ENCODE measurements around the gene LRRC14B. TPM values are rescaled to one million over a fixed set of nuclear protein-coding genes. Genes with fewer than 3 reads are reported as not detected.
"Not testable (repeated sequence)": the region's sequence is repeated elsewhere in the genome, so short reads cannot be mapped to it uniquely, and the experiment has no call there.

The LRRC14B gene
- polyA plus RNA-seq, 1 donor = 0.13 TPM

- Histone ChIP-seq H3K4me1 (ENCODE audit: control insufficient read depth, insufficient read depth, low read length) (no peaks in the 10 kb centered on the region), H3K27me3 (ENCODE audit: control insufficient read depth, insufficient read depth, low read length) (no peaks in the 10 kb centered on the region), H3K27ac (ENCODE audit: low read length) (no peak overlapping the region), H3K36me3 (ENCODE audit: control insufficient read depth, insufficient read depth, low read length) (peaks cover 25% of the 10 kb centered on the region), H3K9me3 (ENCODE audit: control insufficient read depth, low read depth, low read length) (no peaks in the 10 kb centered on the region), H3K4me3 (ENCODE audit: low read length) (no peak overlapping the region)
- 100% methylated on average over 5 of the region's 15 CpGs for WGBS (ENCODE audit: insufficient coverage, low lambda C conversion rate)
- DNase-seq = no peak
Observed at GRCh38 chr5:208449-209114, 17.3 kb downstream of the LRRC14B start.

- 100% methylated on average over 1 of the region's 12 CpGs for WGBS (ENCODE audit: insufficient coverage, low lambda C conversion rate)
- DNase-seq = no peak
- Histone ChIP-seq H3K36me3 (ENCODE audit: control insufficient read depth, insufficient read depth, low read length) (peaks cover 8% of the 10 kb centered on the region), H3K27me3 (ENCODE audit: control insufficient read depth, insufficient read depth, low read length) (no peaks in the 10 kb centered on the region), H3K27ac (ENCODE audit: low read length) (no peak overlapping the region), H3K4me3 (ENCODE audit: low read length) (no peak overlapping the region), H3K9me3 (ENCODE audit: control insufficient read depth, low read depth, low read length) (no peaks in the 10 kb centered on the region), H3K4me1 (ENCODE audit: control insufficient read depth, insufficient read depth, low read length) (no peaks in the 10 kb centered on the region)
Observed at GRCh38 chr5:213803-214395, 22.6 kb downstream of the LRRC14B start.

- H3K4me3 ChIP-seq (ENCODE audit: low read length); DNase-seq; H3K9me3 ChIP-seq (ENCODE audit: control insufficient read depth, low read depth, low read length); H3K27ac ChIP-seq (ENCODE audit: low read length); H3K27me3 ChIP-seq (ENCODE audit: control insufficient read depth, insufficient read depth, low read length); H3K4me1 ChIP-seq (ENCODE audit: control insufficient read depth, insufficient read depth, low read length); H3K36me3 ChIP-seq (ENCODE audit: control insufficient read depth, insufficient read depth, low read length): not testable (repeated sequence)
- no CpG with 5 or more reads among the region's 2 CpGs for WGBS (ENCODE audit: insufficient coverage, low lambda C conversion rate)
Observed at GRCh38 chr5:215256-215655, 24.0 kb downstream of the LRRC14B start.

GRCh38 chr5:216076-216475 lies 24.8 kb downstream of the LRRC14B start:
- not testable (repeated sequence) for H3K27me3 ChIP-seq (ENCODE audit: control insufficient read depth, insufficient read depth, low read length); H3K9me3 ChIP-seq (ENCODE audit: control insufficient read depth, low read depth, low read length); H3K4me3 ChIP-seq (ENCODE audit: low read length); DNase-seq; H3K27ac ChIP-seq (ENCODE audit: low read length); H3K36me3 ChIP-seq (ENCODE audit: control insufficient read depth, insufficient read depth, low read length); H3K4me1 ChIP-seq (ENCODE audit: control insufficient read depth, insufficient read depth, low read length)
- no CpG with 5 or more reads among the region's 10 CpGs for WGBS (ENCODE audit: insufficient coverage, low lambda C conversion rate)

- H3K27me3 ChIP-seq (ENCODE audit: control insufficient read depth, insufficient read depth, low read length); H3K9me3 ChIP-seq (ENCODE audit: control insufficient read depth, low read depth, low read length); H3K36me3 ChIP-seq (ENCODE audit: control insufficient read depth, insufficient read depth, low read length); H3K4me1 ChIP-seq (ENCODE audit: control insufficient read depth, insufficient read depth, low read length): not testable (repeated sequence)
- DNase-seq = peak; percentile 94 to 97
- peak within 1 kb of the TSS; percentile 98 for H3K4me3 ChIP-seq (ENCODE audit: low read length)
- H3K27ac ChIP-seq (ENCODE audit: low read length) = peak within 1 kb of the TSS; percentile 80
- no CpG with 5 or more reads among the region's 75 CpGs for WGBS (ENCODE audit: insufficient coverage, low lambda C conversion rate)
Observed at GRCh38 chr5:217494-218456, 26.5 kb downstream of the LRRC14B start, which contains the start of the genes CCDC127 and SDHA. CCDC127 (minus strand) TSS chr5:218153; CDS start chr5:216849, 1,304 bp downstream. SDHA (plus strand) TSS chr5:218320; CDS start chr5:218356, 36 bp downstream.

GRCh38 chr5:218457-219291 lies 27.4 kb downstream of the LRRC14B start:
- Histone ChIP-seq H3K4me1 (ENCODE audit: control insufficient read depth, insufficient read depth, low read length) (peaks cover 8% of the 10 kb centered on the region), H3K4me3 (ENCODE audit: low read length) (peak overlapping the region; percentile 95), H3K27me3 (ENCODE audit: control insufficient read depth, insufficient read depth, low read length) (no peaks in the 10 kb centered on the region), H3K9me3 (ENCODE audit: control insufficient read depth, low read depth, low read length) (no peaks in the 10 kb centered on the region), H3K27ac (ENCODE audit: low read length) (peak overlapping the region; percentile 70), H3K36me3 (ENCODE audit: control insufficient read depth, insufficient read depth, low read length) (peaks cover 6% of the 10 kb centered on the region)
- DNase-seq = peak; percentile 14 to 46
- WGBS (ENCODE audit: insufficient coverage, low lambda C conversion rate) = no CpG with 5 or more reads among the region's 73 CpGs

GRCh38 chr5:219460-219863 lies 28.2 kb downstream of the LRRC14B start:
- H3K27ac ChIP-seq (ENCODE audit: low read length) = peak overlapping the region; percentile 65
- H3K36me3 ChIP-seq (ENCODE audit: control insufficient read depth, insufficient read depth, low read length) = peaks cover 7% of the 10 kb centered on the region
- H3K9me3 ChIP-seq (ENCODE audit: control insufficient read depth, low read depth, low read length) = no peaks in the 10 kb centered on the region
- DNase-seq = peak in 1 of 2 donors; percentile 24
- WGBS (ENCODE audit: insufficient coverage, low lambda C conversion rate) = no CpG with 5 or more reads among the region's 9 CpGs
- peak overlapping the region; percentile 95 for H3K4me3 ChIP-seq (ENCODE audit: low read length)
- H3K27me3 ChIP-seq (ENCODE audit: control insufficient read depth, insufficient read depth, low read length) = no peaks in the 10 kb centered on the region
- H3K4me1 ChIP-seq (ENCODE audit: control insufficient read depth, insufficient read depth, low read length) = peaks cover 8% of the 10 kb centered on the region

GRCh38 chr5:219991-220390 lies 28.7 kb downstream of the LRRC14B start:
- H3K9me3 ChIP-seq (ENCODE audit: control insufficient read depth, low read depth, low read length) = no peaks in the 10 kb centered on the region
- H3K27me3 ChIP-seq (ENCODE audit: control insufficient read depth, insufficient read depth, low read length) = no peaks in the 10 kb centered on the region
- H3K27ac ChIP-seq (ENCODE audit: low read length) = peak overlapping the region; percentile 65
- peaks cover 8% of the 10 kb centered on the region for H3K4me1 ChIP-seq (ENCODE audit: control insufficient read depth, insufficient read depth, low read length)
- peak in 1 of 2 donors; percentile 51 for DNase-seq
- H3K36me3 ChIP-seq (ENCODE audit: control insufficient read depth, insufficient read depth, low read length) = peaks cover 12% of the 10 kb centered on the region
- WGBS (ENCODE audit: insufficient coverage, low lambda C conversion rate) = 66% methylated on average over 2 of the region's 4 CpGs
- peak overlapping the region; percentile 95 for H3K4me3 ChIP-seq (ENCODE audit: low read length)

- H3K4me3 ChIP-seq (ENCODE audit: low read length); H3K27me3 ChIP-seq (ENCODE audit: control insufficient read depth, insufficient read depth, low read length); H3K27ac ChIP-seq (ENCODE audit: low read length); H3K9me3 ChIP-seq (ENCODE audit: control insufficient read depth, low read depth, low read length); DNase-seq; H3K4me1 ChIP-seq (ENCODE audit: control insufficient read depth, insufficient read depth, low read length): not testable (repeated sequence)
- WGBS (ENCODE audit: insufficient coverage, low lambda C conversion rate) = no CpG with 5 or more reads among the region's 6 CpGs
- H3K36me3 ChIP-seq (ENCODE audit: control insufficient read depth, insufficient read depth, low read length) = peaks cover 39% of the 10 kb centered on the region
Observed at GRCh38 chr5:222951-223715, 31.8 kb downstream of the LRRC14B start.
